GM23338 (cell line): ENCODE data around the gene DPH2. TPM values are rescaled to one million over a fixed set of nuclear protein-coding genes. Genes with fewer than 3 reads are reported as not detected.

Source experiments
- ATAC-seq: fragments of 200-7000 bp; cut with Tn5 transposase; 3 replicates; pipeline ENCODE4 v1.9.1; 2020
- DNase-seq: peaks from one replicate; pipeline ENCODE4 v3.0.0-alpha.2; 2015; ENCODE audit warnings: low spot score
- H2AFZ ChIP-seq: fragments of 200-600 bp; sonication (generic); 2 replicates; pipeline ENCODE4 v1.8.0; 2016; ENCODE audit warnings: antibody characterized with exemption, mild to moderate bottlenecking, moderate library complexity
- H3F3A ChIP-seq: fragments of 200-600 bp; sonication (generic); replicated peaks from 2 replicates; pipeline ENCODE4 v1.8.0; 2017; ENCODE audit warnings: antibody characterized with exemption, mixed run types, low read depth
- H3K27ac ChIP-seq: fragments of 200-600 bp; sonication (generic); 2 replicates; pipeline ENCODE4 v1.6.1; 2016; ENCODE audit warnings: low read depth
- H3K27me3 ChIP-seq: fragments of 200-600 bp; sonication (generic); 2 replicates; pipeline ENCODE4 v1.8.0; 2016; ENCODE audit warnings: mild to moderate bottlenecking, mixed run types, moderate library complexity; ENCODE audit not compliant: insufficient read depth
- H3K36me3 ChIP-seq: fragments of 200-600 bp; sonication (generic); 2 replicates; pipeline ENCODE4 v1.8.0; 2016; ENCODE audit warnings: mild to moderate bottlenecking; ENCODE audit not compliant: insufficient read depth
- H3K4me1 ChIP-seq: fragments of 200-600 bp; sonication (generic); 2 replicates; pipeline ENCODE4 v1.8.0; 2016; ENCODE audit warnings: mild to moderate bottlenecking, moderate library complexity; ENCODE audit not compliant: insufficient read depth
- H3K4me2 ChIP-seq: fragments of 200-600 bp; sonication (generic); 2 replicates; pipeline ENCODE4 v1.7.1; 2017; ENCODE audit warnings: mixed run types
- H3K4me3 ChIP-seq: fragments of 200-600 bp; sonication (generic); 2 replicates; pipeline ENCODE4 v1.6.1; 2016; ENCODE audit warnings: mixed run types
- H3K79me2 ChIP-seq: fragments of 200-600 bp; sonication (generic); replicated peaks from 2 replicates; pipeline ENCODE4 v1.8.0; 2017; ENCODE audit warnings: mild to moderate bottlenecking; ENCODE audit not compliant: insufficient read depth
- H3K9me2 ChIP-seq: fragments of 200-600 bp; sonication (generic); 2 replicates; pipeline ENCODE4 v1.8.0; 2017; ENCODE audit not compliant: insufficient read depth
- H4K20me1 ChIP-seq: fragments of 200-600 bp; sonication (generic); replicated peaks from 2 replicates; pipeline ENCODE4 v1.8.0; 2017; ENCODE audit warnings: mild to moderate bottlenecking; ENCODE audit not compliant: insufficient read depth
- H3K27ac Mint-ChIP-seq: 2 replicates; pipeline ENCODE4 v1.8.0; 2020; ENCODE audit warnings: inconsistent platforms, mild to moderate bottlenecking, moderate library complexity, mixed read lengths
- H3K27me3 Mint-ChIP-seq: 3 replicates; pipeline ENCODE4 v1.8.0; 2022; ENCODE audit warnings: low read depth, mild to moderate bottlenecking, moderate library complexity, mixed read lengths, inconsistent platforms; ENCODE audit not compliant: insufficient read depth, poor library complexity
- H3K36me3 Mint-ChIP-seq: 3 replicates; pipeline ENCODE4 v1.8.0; 2021; ENCODE audit warnings: low read depth, mild to moderate bottlenecking, inconsistent platforms, moderate library complexity, mixed read lengths
- H3K4me1 Mint-ChIP-seq: 3 replicates; pipeline ENCODE4 v1.8.0; 2020; ENCODE audit warnings: mild to moderate bottlenecking, inconsistent platforms, mixed read lengths
- H3K4me3 Mint-ChIP-seq: 3 replicates; pipeline ENCODE4 v1.8.0; 2021; ENCODE audit warnings: moderate library complexity, mild to moderate bottlenecking, inconsistent platforms, mixed read lengths
- H3K9me3 Mint-ChIP-seq: 3 replicates; pipeline ENCODE4 v1.8.0; 2020; ENCODE audit warnings: moderate library complexity, mild to moderate bottlenecking, inconsistent platforms, mixed read lengths
- CREB1 ChIP-seq: fragments of 250-450 bp; sonication (Bioruptor Pico); IDR thresholded peaks from 2 replicates; pipeline ENCODE4 v1.5.0; 2020; ENCODE audit warnings: low read depth, mild to moderate bottlenecking, moderate library complexity
- EZH2 ChIP-seq: fragments of 200-600 bp; sonication (generic); IDR thresholded peaks from one replicate; pipeline ENCODE4 v1.8.0; 2017; ENCODE audit warnings: antibody characterized with exemption, mild to moderate bottlenecking, low read depth; ENCODE audit not compliant: unreplicated experiment
- EZH2phosphoT487 ChIP-seq: fragments of 200-600 bp; sonication (generic); IDR thresholded peaks from one replicate; pipeline ENCODE4 v1.8.1; 2018; ENCODE audit warnings: antibody characterized with exemption; ENCODE audit not compliant: unreplicated experiment
- JUNB ChIP-seq: IDR thresholded peaks from one replicate; pipeline ENCODE4 v1.6.1; 2016; ENCODE audit warnings: antibody characterized with exemption; ENCODE audit not compliant: unreplicated experiment
- NANOG ChIP-seq: IDR thresholded peaks from 2 replicates; pipeline ENCODE4 v1.6.1; 2016; ENCODE audit warnings: antibody characterized with exemption, borderline replicate concordance
- STAT1 ChIP-seq: IDR thresholded peaks from one replicate; pipeline ENCODE4 v1.6.1; 2016; ENCODE audit warnings: antibody characterized with exemption; ENCODE audit not compliant: unreplicated experiment
- ZNF114 ChIP-seq: fragments of 250-450 bp; sonication (Bioruptor Pico); IDR thresholded peaks from 2 replicates; pipeline ENCODE4 v1.5.0; 2020; ENCODE audit warnings: mild to moderate bottlenecking, moderate library complexity
- ZNF331 ChIP-seq: fragments of 250-450 bp; sonication (Bioruptor Pico); IDR thresholded peaks from 2 replicates; pipeline ENCODE4 v1.5.0; 2020; ENCODE audit warnings: low read depth, mild to moderate bottlenecking, moderate library complexity
- polyA plus RNA-seq: library from polyadenylated mRNA; unstranded; fragments of >200 nt; fragmentation: Nextera tagmentation; extraction: Ambion mirVana; gene quantifications from 2 replicates; pipeline ENCODE4 v1.2.1, GENCODE V29; 2016
- total RNA-seq: library from RNA; depleted of rRNA; stranded (reverse); fragments of >200 nt; shearing (Covaris generic); gene quantifications from 2 replicates; pipeline ENCODE4 v1.2.3, GENCODE V29; 2014
- TF ChIP-seq, protein P1 (sequence below): fragments of 250-450 bp; sonication (Bioruptor Pico); IDR thresholded peaks from 2 replicates; pipeline ENCODE4 v1.5.0; 2020; ENCODE audit warnings: mild to moderate bottlenecking, moderate library complexity
- TF ChIP-seq, protein P2 (sequence below): IDR thresholded peaks from 2 replicates; pipeline ENCODE4 v1.6.1; 2016; ENCODE audit warnings: antibody characterized with exemption

DPH2 gene
- total and polyA plus RNA-seq, 2 experiments from 2014 or later = 32.1 to 90.3 TPM

DNA sequence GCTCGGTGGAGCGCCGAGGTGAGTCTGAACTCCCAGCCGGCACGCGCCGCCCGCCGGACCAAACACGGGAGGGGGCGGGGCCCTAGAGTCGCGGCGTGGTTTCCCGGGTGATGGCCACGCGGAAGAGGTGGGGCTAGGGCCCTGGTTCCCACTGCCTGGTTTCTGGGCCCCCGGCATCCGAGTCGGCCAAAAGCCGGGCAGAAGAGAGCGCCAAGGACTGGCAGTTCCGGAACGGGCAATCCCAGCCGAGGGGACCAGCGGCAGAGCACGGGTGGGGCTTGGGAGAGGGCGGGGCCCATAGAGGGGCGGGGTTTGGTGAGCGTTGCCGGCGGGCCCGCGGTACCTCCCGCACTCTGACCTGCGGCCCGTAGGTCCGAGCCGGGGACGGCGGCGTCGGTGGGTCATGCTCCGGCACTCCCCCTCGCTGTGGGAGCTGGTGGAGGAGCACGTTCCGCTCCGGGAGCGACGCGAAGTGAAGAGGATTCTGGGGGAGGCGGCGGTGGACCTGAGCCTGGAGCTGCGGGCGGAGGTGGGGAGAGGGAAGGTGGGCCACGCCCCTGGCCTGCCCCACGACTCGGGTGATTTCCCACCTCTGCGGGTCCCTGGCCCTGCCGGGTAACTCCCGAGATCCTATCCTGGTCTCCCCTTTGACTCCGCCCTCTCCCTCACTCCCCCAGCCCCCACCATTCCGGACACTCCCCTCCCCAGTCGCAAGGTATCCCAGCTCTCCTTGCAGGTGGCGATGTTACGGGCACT is 21.8 kb downstream of the DPH2 start, which contains the start of gene CCDC24:
Gene CCDC24 (plus strand): TSS at position 124 of the 756 bp plus-strand sequence. CDS start 280 bp downstream, at position 404.
- H2AFZ ChIP-seq = peak within 1 kb of the TSS; percentile 96
- H3K27ac Mint-ChIP-seq = peak within 1 kb of the TSS; percentile 74
- DNase-seq = peak; percentile 85

DNA sequence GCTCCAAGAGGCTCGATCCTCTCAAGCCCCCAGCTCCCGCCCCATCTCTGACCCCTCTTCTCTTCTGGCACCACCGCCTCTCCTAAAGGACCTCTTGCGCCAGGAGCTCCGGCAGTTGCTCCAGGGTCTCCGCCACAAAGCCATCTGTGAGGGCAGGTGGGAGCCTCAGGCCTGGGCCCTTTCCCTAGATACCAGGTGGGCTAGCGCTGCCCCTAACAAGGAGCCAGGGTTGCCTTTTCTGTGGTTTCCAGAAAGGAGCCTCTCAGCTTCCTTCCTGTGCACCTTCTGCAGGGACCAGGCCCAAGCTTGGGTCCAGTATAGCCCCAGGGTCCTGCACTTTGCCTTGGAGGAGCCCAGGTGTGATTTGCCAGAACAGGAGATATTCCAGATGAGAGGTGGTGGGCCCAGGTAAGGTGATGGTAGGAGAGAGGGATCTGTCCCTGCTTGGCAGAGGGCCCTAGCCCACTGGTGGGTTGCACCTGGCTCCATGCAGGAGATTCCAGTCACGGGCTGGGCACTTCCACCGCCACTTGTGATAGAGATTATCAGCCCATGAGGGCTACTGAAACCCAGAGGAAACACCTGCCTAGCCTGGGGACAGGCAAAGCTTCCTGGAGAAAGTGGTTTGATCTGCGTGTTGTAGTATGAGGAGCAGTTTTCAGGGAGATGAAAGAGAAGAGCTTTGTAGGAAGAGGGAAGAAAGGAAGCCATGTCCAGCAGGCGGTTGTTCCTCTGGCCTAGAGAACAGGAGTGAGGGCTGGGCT is 22.6 kb downstream of the DPH2 start:
- Mint-ChIP-seq H3K9me3 (no peaks in the 10 kb centered on the region), H3K27me3 (peaks cover 44% of the 10 kb centered on the region), H3K27ac (peak overlapping the region; percentile 74; the same call in 1 of the 2 replicates), H3K36me3 (no peaks in the 10 kb centered on the region; the same call in 2 of the 3 replicates), H3K4me3 (peak overlapping the region; percentile 87), H3K4me1 (peaks cover 21% of the 10 kb centered on the region)
- DNase-seq (no peak), ATAC-seq (no peak; the same call in 2 of the 3 replicates)
- H3F3A ChIP-seq = peaks cover 21% of the 10 kb centered on the region
- no peaks in the 10 kb centered on the region for H4K20me1 ChIP-seq
- no peaks in the 10 kb centered on the region for H3K9me2 ChIP-seq
- peak overlapping the region; percentile 97 for H3K4me2 ChIP-seq
- TF ChIP-seq, protein P1, sequence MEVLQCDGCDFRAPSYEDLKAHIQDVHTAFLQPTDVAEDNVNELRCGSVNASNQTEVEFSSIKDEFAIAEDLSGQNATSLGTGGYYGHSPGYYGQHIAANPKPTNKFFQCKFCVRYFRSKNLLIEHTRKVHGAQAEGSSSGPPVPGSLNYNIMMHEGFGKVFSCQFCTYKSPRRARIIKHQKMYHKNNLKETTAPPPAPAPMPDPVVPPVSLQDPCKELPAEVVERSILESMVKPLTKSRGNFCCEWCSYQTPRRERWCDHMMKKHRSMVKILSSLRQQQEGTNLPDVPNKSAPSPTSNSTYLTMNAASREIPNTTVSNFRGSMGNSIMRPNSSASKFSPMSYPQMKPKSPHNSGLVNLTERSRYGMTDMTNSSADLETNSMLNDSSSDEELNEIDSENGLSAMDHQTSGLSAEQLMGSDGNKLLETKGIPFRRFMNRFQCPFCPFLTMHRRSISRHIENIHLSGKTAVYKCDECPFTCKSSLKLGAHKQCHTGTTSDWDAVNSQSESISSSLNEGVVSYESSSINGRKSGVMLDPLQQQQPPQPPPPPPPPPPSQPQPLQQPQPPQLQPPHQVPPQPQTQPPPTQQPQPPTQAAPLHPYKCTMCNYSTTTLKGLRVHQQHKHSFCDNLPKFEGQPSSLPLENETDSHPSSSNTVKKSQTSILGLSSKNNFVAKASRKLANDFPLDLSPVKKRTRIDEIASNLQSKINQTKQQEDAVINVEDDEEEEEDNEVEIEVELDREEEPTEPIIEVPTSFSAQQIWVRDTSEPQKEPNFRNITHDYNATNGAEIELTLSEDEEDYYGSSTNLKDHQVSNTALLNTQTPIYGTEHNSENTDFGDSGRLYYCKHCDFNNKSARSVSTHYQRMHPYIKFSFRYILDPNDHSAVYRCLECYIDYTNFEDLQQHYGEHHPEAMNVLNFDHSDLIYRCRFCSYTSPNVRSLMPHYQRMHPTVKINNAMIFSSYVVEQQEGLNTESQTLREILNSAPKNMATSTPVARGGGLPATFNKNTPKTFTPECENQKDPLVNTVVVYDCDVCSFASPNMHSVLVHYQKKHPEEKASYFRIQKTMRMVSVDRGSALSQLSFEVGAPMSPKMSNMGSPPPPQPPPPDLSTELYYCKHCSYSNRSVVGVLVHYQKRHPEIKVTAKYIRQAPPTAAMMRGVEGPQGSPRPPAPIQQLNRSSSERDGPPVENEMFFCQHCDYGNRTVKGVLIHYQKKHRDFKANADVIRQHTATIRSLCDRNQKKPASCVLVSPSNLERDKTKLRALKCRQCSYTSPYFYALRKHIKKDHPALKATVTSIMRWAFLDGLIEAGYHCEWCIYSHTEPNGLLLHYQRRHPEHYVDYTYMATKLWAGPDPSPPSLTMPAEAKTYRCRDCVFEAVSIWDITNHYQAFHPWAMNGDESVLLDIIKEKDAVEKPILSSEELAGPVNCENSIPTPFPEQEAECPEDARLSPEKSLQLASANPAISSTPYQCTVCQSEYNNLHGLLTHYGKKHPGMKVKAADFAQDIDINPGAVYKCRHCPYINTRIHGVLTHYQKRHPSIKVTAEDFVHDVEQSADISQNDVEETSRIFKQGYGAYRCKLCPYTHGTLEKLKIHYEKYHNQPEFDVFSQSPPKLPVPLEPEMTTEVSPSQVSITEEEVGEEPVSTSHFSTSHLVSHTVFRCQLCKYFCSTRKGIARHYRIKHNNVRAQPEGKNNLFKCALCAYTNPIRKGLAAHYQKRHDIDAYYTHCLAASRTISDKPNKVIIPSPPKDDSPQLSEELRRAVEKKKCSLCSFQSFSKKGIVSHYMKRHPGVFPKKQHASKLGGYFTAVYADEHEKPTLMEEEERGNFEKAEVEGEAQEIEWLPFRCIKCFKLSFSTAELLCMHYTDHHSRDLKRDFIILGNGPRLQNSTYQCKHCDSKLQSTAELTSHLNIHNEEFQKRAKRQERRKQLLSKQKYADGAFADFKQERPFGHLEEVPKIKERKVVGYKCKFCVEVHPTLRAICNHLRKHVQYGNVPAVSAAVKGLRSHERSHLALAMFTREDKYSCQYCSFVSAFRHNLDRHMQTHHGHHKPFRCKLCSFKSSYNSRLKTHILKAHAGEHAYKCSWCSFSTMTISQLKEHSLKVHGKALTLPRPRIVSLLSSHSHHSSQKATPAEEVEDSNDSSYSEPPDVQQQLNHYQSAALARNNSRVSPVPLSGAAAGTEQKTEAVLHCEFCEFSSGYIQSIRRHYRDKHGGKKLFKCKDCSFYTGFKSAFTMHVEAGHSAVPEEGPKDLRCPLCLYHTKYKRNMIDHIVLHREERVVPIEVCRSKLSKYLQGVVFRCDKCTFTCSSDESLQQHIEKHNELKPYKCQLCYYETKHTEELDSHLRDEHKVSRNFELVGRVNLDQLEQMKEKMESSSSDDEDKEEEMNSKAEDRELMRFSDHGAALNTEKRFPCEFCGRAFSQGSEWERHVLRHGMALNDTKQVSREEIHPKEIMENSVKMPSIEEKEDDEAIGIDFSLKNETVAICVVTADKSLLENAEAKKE (CRISPR knock-in tag) = no peak
- TF ChIP-seq ZNF114 (CRISPR knock-in tag) (no peak), EZH2phosphoT487 (no peak), STAT1 (no peak), EZH2 (no peak), ZNF331 (CRISPR knock-in tag) (no peak), CREB1 (no peak), JUNB (no peak)
- peaks cover 11% of the 10 kb centered on the region; the same call in 1 of the 2 replicates for H3K27me3 ChIP-seq
- H3K79me2 ChIP-seq = no peaks in the 10 kb centered on the region
- peak overlapping the region; percentile 50; the same call in 1 of the 2 replicates for H3K27ac ChIP-seq
- peak overlapping the region; percentile 82 for H3K4me3 ChIP-seq
- no peaks in the 10 kb centered on the region for H3K36me3 ChIP-seq
- H2AFZ ChIP-seq = peak overlapping the region; percentile 78; the same call in 1 of the 2 replicates
- H3K4me1 ChIP-seq = peaks cover 10% of the 10 kb centered on the region

More for the DNA sequence above, 21.8 kb downstream of the DPH2 start, which contains the start of gene CCDC24:
- Mint-ChIP-seq H3K9me3 (no peaks in the 10 kb centered on the region), H3K4me3 (peak within 1 kb of the TSS; percentile 87), H3K4me1 (peaks cover 21% of the 10 kb centered on the region), H3K36me3 (no peaks in the 10 kb centered on the region; the same call in 2 of the 3 replicates), H3K27me3 (peaks cover 43% of the 10 kb centered on the region)
- no peaks in the 10 kb centered on the region for H3K36me3 ChIP-seq
- H3K4me3 ChIP-seq = peak within 1 kb of the TSS; percentile 82
- H4K20me1 ChIP-seq = no peaks in the 10 kb centered on the region
- H3F3A ChIP-seq = peaks cover 21% of the 10 kb centered on the region
- no peaks in the 10 kb centered on the region for H3K79me2 ChIP-seq
- no peaks in the 10 kb centered on the region for H3K9me2 ChIP-seq
- peak within 1 kb of the TSS; percentile 97 for H3K4me2 ChIP-seq
- peaks cover 10% of the 10 kb centered on the region for H3K4me1 ChIP-seq
- TF ChIP-seq, protein P2, sequence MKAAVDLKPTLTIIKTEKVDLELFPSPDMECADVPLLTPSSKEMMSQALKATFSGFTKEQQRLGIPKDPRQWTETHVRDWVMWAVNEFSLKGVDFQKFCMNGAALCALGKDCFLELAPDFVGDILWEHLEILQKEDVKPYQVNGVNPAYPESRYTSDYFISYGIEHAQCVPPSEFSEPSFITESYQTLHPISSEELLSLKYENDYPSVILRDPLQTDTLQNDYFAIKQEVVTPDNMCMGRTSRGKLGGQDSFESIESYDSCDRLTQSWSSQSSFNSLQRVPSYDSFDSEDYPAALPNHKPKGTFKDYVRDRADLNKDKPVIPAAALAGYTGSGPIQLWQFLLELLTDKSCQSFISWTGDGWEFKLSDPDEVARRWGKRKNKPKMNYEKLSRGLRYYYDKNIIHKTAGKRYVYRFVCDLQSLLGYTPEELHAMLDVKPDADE = peak; percentile 33; the same call in 1 of the 2 replicates
- TF ChIP-seq CREB1 = 0 out of 2 replicates have a peak, but pooled peaks have one; percentile 29
- no peak for TF ChIP-seq ZNF331 (CRISPR knock-in tag)
- TF ChIP-seq NANOG = 0 out of 2 replicates have a peak, but pooled peaks have one; percentile 18
- peak within 1 kb of the TSS; percentile 72; the same call in 1 of the 2 replicates for H3K27ac ChIP-seq
- peak; percentile 71 for ATAC-seq
- H3K27me3 ChIP-seq = peaks cover 11% of the 10 kb centered on the region; the same call in 1 of the 2 replicates
